Mesenteric fat pad (tissue), 1 donor: ENCODE measurements around the gene SLX9. TPM values are rescaled to one million over a fixed set of nuclear protein-coding genes. Genes with fewer than 3 reads are reported as not detected.

ENCODE experiments used
- total RNA-seq: library from RNA; stranded (reverse); fragmentation: NEBNext Ultra II Directional; extraction: Animal tissue kit (Norgen Biotek cat#: 25700); gene quantifications from one replicate; pipeline ENCODE4 v1.2.1, GENCODE V29; 2021
- donor health status: DM: yes; HTN: yes; CAD: no.

The SLX9 gene
- total RNA-seq, 1 donor from 2014 or later, result 31.8 TPM

Other genes starting within 250 kb of the SLX9 start
- not detected for gene KRTAP10-12, start 242.9 kb upstream of the SLX9 start, total RNA-seq
- gene TSPEAR, start 228.5 kb upstream of the SLX9 start, total RNA-seq, result not detected
- gene UBE2G2, start 138.2 kb upstream of the SLX9 start, total RNA-seq, result 123 TPM
- 82.2 TPM for gene SUMO3, start 122.0 kb upstream of the SLX9 start, total RNA-seq
- gene PTTG1IP, start 66.3 kb upstream of the SLX9 start, total RNA-seq, result 161 TPM
- 131 TPM for gene ITGB2, start 19.1 kb upstream of the SLX9 start, total RNA-seq
- gene ADARB1, start 134.6 kb downstream of the SLX9 start, total RNA-seq, result 39.6 TPM